GM18526 (cell line): ENCODE measurements around the gene SLC34A1.

Source experiments
- POLR2A ChIP-seq: IDR thresholded peaks from 3 replicates; pipeline ENCODE4 v1.6.1; 2011; ENCODE audit not compliant: insufficient read length; ENCODE audit errors: extremely low read depth

Gene SLC34A1

GRCh38 chr5:177426566-177427210, 42.5 kb downstream of the SLC34A1 start, which contains the start of gene GRK6:
TSS of gene GRK6 (plus strand) at chr5:177426676. CDS start at chr5:177426846, 170 bp downstream.
- peak; percentile 53 for TF ChIP-seq POLR2A

GRCh38 chr5:177427211-177427822, 43.1 kb downstream of the SLC34A1 start:
- no peak for TF ChIP-seq POLR2A

- no peak for TF ChIP-seq POLR2A
Measured at GRCh38 chr5:177427919-177428573, 43.8 kb downstream of the SLC34A1 start.

GRCh38 chr5:177428574-177429217, 44.5 kb downstream of the SLC34A1 start:
- TF ChIP-seq POLR2A, result no peak

- TF ChIP-seq POLR2A, result peak; percentile 36
Measured at GRCh38 chr5:177429248-177430040, 45.2 kb downstream of the SLC34A1 start.

GRCh38 chr5:177430140-177430951, 46.1 kb downstream of the SLC34A1 start:
- TF ChIP-seq POLR2A, result no peak

- TF ChIP-seq POLR2A, result no peak
Measured at GRCh38 chr5:177430972-177431316, 46.7 kb downstream of the SLC34A1 start.

- TF ChIP-seq POLR2A, result no peak
Measured at GRCh38 chr5:177431317-177432142, 47.3 kb downstream of the SLC34A1 start.

GRCh38 chr5:177432143-177432838, 48.1 kb downstream of the SLC34A1 start:
- TF ChIP-seq POLR2A, result no peak

- no peak for TF ChIP-seq POLR2A
Measured at GRCh38 chr5:177432839-177433657, 48.8 kb downstream of the SLC34A1 start.

- peak; percentile 16 for TF ChIP-seq POLR2A
Measured at GRCh38 chr5:177433658-177434217, 49.5 kb downstream of the SLC34A1 start.

GRCh38 chr5:177434437-177434836, 50.2 kb downstream of the SLC34A1 start:
- TF ChIP-seq POLR2A, result no peak
